ENCODE measurements around the gene CTSZ. TPM values are rescaled to one million over a fixed set of nuclear protein-coding genes. Genes with fewer than 3 reads are reported as not detected.

CTSZ gene
- total RNA-seq, 1 experiment from 2014 or later, result 26.3 TPM

- TF ChIP-seq ZNF281 (CRISPR knock-in tag; IDR thresholded peaks at IDR 0.05), result no peak
- no peak for TF ChIP-seq ZMAT4 (CRISPR knock-in tag; IDR thresholded peaks at IDR 0.05)
Measured at GRCh38 chr20:59004493-59004762, 2.6 kb downstream of the CTSZ start (continued).

- TF ChIP-seq ZBTB43 (CRISPR knock-in tag; IDR thresholded peaks at IDR 0.05), result no peak
- no peak for TF ChIP-seq CDX4 (CRISPR knock-in tag; IDR thresholded peaks at IDR 0.05; ENCODE audit: borderline replicate concordance)
- no peak for TF ChIP-seq E2F1 (CRISPR knock-in tag; IDR thresholded peaks at IDR 0.05)
- TF ChIP-seq ZNF396 (CRISPR knock-in tag; IDR thresholded peaks at IDR 0.05; ENCODE audit: borderline replicate concordance), result no peak
- TF ChIP-seq ATF6 (CRISPR knock-in tag; IDR thresholded peaks at IDR 0.05), result no peak
- no peak for TF ChIP-seq PRRX2 (CRISPR knock-in tag; IDR thresholded peaks at IDR 0.05)
- ChIA-PET CTCF (no interaction called here), POLR2A (no interaction called here)
- Mint-ChIP-seq H3K9me3 (no peaks in the 10 kb centered on the region), H3K27ac (no peak overlapping the region), H3K27me3 (ENCODE audit: low read depth) (peaks cover 17% of the 10 kb centered on the region), H3K4me1 (peaks cover 12% of the 10 kb centered on the region), H3K4me3 (no peak overlapping the region), H3K36me3 (no peaks in the 10 kb centered on the region)
- no peak for DNase-seq (ENCODE audit: low spot score)
- no peak for ATAC-seq
Measured at GRCh38 chr20:59003836-59004492, 3.1 kb downstream of the CTSZ start.

GRCh38 chr20:59002874-59003399 is 4.1 kb downstream of the CTSZ start:
- ATAC-seq (no peak), DNase-seq (ENCODE audit: low spot score) (no peak)
- H3K27ac Mint-ChIP-seq, result peak overlapping the region; percentile 24; the same call in 1 of the 2 replicates
- peaks cover 8% of the 10 kb centered on the region for H3K27me3 Mint-ChIP-seq (ENCODE audit: low read depth)
- CTCF ChIA-PET, result no interaction called here
- TF ChIP-seq ZNF281 (CRISPR knock-in tag; IDR thresholded peaks at IDR 0.05) (no peak), GABPB1 (CRISPR knock-in tag; IDR thresholded peaks at IDR 0.05) (peak; percentile 40; the same call in 1 of the 2 replicates)
- H3K9me3 Mint-ChIP-seq, result no peaks in the 10 kb centered on the region
- no peak overlapping the region for H3K4me3 Mint-ChIP-seq
- peaks cover 12% of the 10 kb centered on the region for H3K4me1 Mint-ChIP-seq
- no peaks in the 10 kb centered on the region for H3K36me3 Mint-ChIP-seq
- POLR2A ChIA-PET, result no interaction called here
